WTC11 (cell line): ENCODE measurements around the gene DTX1. TPM values are rescaled to one million over a fixed set of nuclear protein-coding genes. Genes with fewer than 3 reads are reported as not detected.

Experiments used
- ATAC-seq: fragments of 200-7000 bp; cut with Tn5 transposase; 2 replicates; pipeline ENCODE4 v1.10.0; 2021; ENCODE audit warnings: mild to moderate bottlenecking, moderate library complexity
- CTCF ChIA-PET: fragments of 300-600 bp; sonication (Branson Sonifier 250); formaldehyde crosslinking; loops from one replicate; lab custom pipeline; 2021; ENCODE audit warnings: antibody characterized with exemption; lab: Charles Lee
- POLR2A ChIA-PET: fragments of 350-600 bp; sonication (Branson Sonifier 250); formaldehyde crosslinking; loops from one replicate; lab custom pipeline; 2021; ENCODE audit warnings: antibody characterized with exemption; lab: Charles Lee
- DNase-seq: peaks from one replicate; pipeline ENCODE4 v3.0.0; 2021; ENCODE audit warnings: low spot score
- H3K27ac Mint-ChIP-seq: 2 replicates; pipeline ENCODE4 v1.8.0; 2021; ENCODE audit warnings: mixed read lengths
- H3K27me3 Mint-ChIP-seq: 2 replicates; pipeline ENCODE4 v1.8.0; 2021; ENCODE audit warnings: low read depth, mild to moderate bottlenecking, moderate library complexity, mixed read lengths
- H3K36me3 Mint-ChIP-seq: 2 replicates; pipeline ENCODE4 v1.8.0; 2021; ENCODE audit warnings: mixed read lengths
- H3K4me1 Mint-ChIP-seq: 2 replicates; pipeline ENCODE4 v1.8.0; 2022; ENCODE audit warnings: mixed read lengths
- H3K4me3 Mint-ChIP-seq: 2 replicates; pipeline ENCODE4 v1.8.0; 2021; ENCODE audit warnings: mild to moderate bottlenecking, moderate library complexity, mixed read lengths
- H3K9me3 Mint-ChIP-seq: 2 replicates; pipeline ENCODE4 v1.8.0; 2021; ENCODE audit warnings: mixed read lengths
- ATF6 ChIP-seq: sonication (generic); formaldehyde crosslinking; IDR thresholded peaks from 2 replicates; pipeline ENCODE4 v1.8.1; 2023; ENCODE audit warnings: mild to moderate bottlenecking, missing genetic modification reagents
- E2F1 ChIP-seq: sonication (generic); formaldehyde crosslinking; IDR thresholded peaks from 2 replicates; pipeline ENCODE4 v1.8.0; 2022; ENCODE audit warnings: mild to moderate bottlenecking, missing genetic modification reagents
- E2F5 ChIP-seq: sonication (generic); formaldehyde crosslinking; IDR thresholded peaks from 2 replicates; pipeline ENCODE4 v1.8.1; 2022; ENCODE audit warnings: mild to moderate bottlenecking, moderate library complexity, missing genetic modification reagents
- ETV6 ChIP-seq: sonication (generic); formaldehyde crosslinking; IDR thresholded peaks from 2 replicates; pipeline ENCODE4 v1.8.1; 2022; ENCODE audit warnings: mild to moderate bottlenecking, missing genetic modification reagents
- GABPB1 ChIP-seq: sonication (generic); formaldehyde crosslinking; IDR thresholded peaks from 2 replicates; pipeline ENCODE4 v1.8.1; 2023; ENCODE audit warnings: mild to moderate bottlenecking, missing genetic modification reagents
- GTF2I ChIP-seq: fragments of 250-450 bp; sonication (Bioruptor Pico); conservative IDR thresholded peaks from 2 replicates; pipeline ENCODE4 v1.4.0; 2021; ENCODE audit warnings: mild to moderate bottlenecking
- IRF1 ChIP-seq: sonication (generic); formaldehyde crosslinking; IDR thresholded peaks from 2 replicates; pipeline ENCODE4 v1.8.0; 2023; ENCODE audit warnings: missing genetic modification reagents
- MYBL2 ChIP-seq: sonication (generic); formaldehyde crosslinking; IDR thresholded peaks from 2 replicates; pipeline ENCODE4 v1.8.1; 2023; ENCODE audit warnings: mild to moderate bottlenecking, moderate library complexity, missing genetic modification reagents
- NFYB ChIP-seq: sonication (generic); formaldehyde crosslinking; conservative IDR thresholded peaks from 2 replicates; pipeline ENCODE4 v1.8.0; 2022; ENCODE audit warnings: low read depth, missing genetic modification reagents
- OVOL2 ChIP-seq: fragments of 250-450 bp; sonication (Bioruptor Pico); IDR thresholded peaks from 2 replicates; pipeline ENCODE4 v1.9.0; 2021; ENCODE audit warnings: mild to moderate bottlenecking, borderline replicate concordance
- TCF7 ChIP-seq: sonication (generic); formaldehyde crosslinking; IDR thresholded peaks from 2 replicates; pipeline ENCODE4 v1.8.0; 2022; ENCODE audit warnings: mild to moderate bottlenecking, low read depth, missing genetic modification reagents, moderate library complexity
- ZBTB21 ChIP-seq: sonication (generic); formaldehyde crosslinking; IDR thresholded peaks from 2 replicates; pipeline ENCODE4 v1.8.1; 2023; ENCODE audit warnings: mild to moderate bottlenecking, missing genetic modification reagents, borderline replicate concordance
- ZNF281 ChIP-seq: sonication (generic); formaldehyde crosslinking; IDR thresholded peaks from 2 replicates; pipeline ENCODE4 v1.8.0; 2023; ENCODE audit warnings: mild to moderate bottlenecking, missing genetic modification reagents
- ZNF425 ChIP-seq: fragments of 250-450 bp; sonication (Bioruptor Pico); conservative IDR thresholded peaks from 2 replicates; pipeline ENCODE4 v1.9.0; 2021; ENCODE audit warnings: mild to moderate bottlenecking
- ZNF671 ChIP-seq: fragments of 250-450 bp; sonication (Bioruptor Pico); IDR thresholded peaks from 2 replicates; pipeline ENCODE4 v1.8.0; 2021; ENCODE audit warnings: mild to moderate bottlenecking
- total RNA-seq: library from RNA; stranded (reverse); gene quantifications from 3 replicates; pipeline ENCODE4 v1.2.3, GENCODE V29; 2021
- TF ChIP-seq, protein P1 (sequence below): sonication (generic); formaldehyde crosslinking; IDR thresholded peaks from 2 replicates; pipeline ENCODE4 v1.8.0; 2022; ENCODE audit warnings: mild to moderate bottlenecking, missing genetic modification reagents
- TF ChIP-seq, protein P2 (sequence below): sonication (generic); formaldehyde crosslinking; IDR thresholded peaks from 2 replicates; pipeline ENCODE4 v1.8.1; 2023; ENCODE audit warnings: mild to moderate bottlenecking, missing genetic modification reagents, moderate library complexity
- TF ChIP-seq, protein P3 (sequence below): sonication (generic); formaldehyde crosslinking; IDR thresholded peaks from 2 replicates; pipeline ENCODE4 v1.8.1; 2022; ENCODE audit warnings: low read depth, mild to moderate bottlenecking, moderate library complexity, missing genetic modification reagents, borderline replicate concordance

Gene DTX1
- total RNA-seq, 1 experiment from 2014 or later: 6.2 TPM

- ChIA-PET POLR2A (interaction anchor here (1.4 kb wide), 1 partner anchor 30 kb away, joined by 3 read pairs; no protein-coding TSS in a partner anchor), CTCF (interaction anchor here (0.5 to 3.0 kb wide), 19 partner anchors 8 to 950 kb away, joined by 3 to 13 read pairs (median 4); partner anchors contain the start of genes CFAP73 and RASAL1)
- Mint-ChIP-seq H3K4me1 (peaks cover 9% of the 10 kb centered on the region), H3K4me3 (0 out of 2 replicates have a peak overlapping the region, but pooled peaks have one; percentile 3), H3K27ac (no peak overlapping the region), H3K9me3 (no peaks in the 10 kb centered on the region), H3K36me3 (no peaks in the 10 kb centered on the region), H3K27me3 (no peaks in the 10 kb centered on the region)
- TF ChIP-seq NFYB (CRISPR knock-in tag): peak; percentile 45
- TF ChIP-seq MYBL2 (CRISPR knock-in tag): no peak
- TF ChIP-seq, protein P1, sequence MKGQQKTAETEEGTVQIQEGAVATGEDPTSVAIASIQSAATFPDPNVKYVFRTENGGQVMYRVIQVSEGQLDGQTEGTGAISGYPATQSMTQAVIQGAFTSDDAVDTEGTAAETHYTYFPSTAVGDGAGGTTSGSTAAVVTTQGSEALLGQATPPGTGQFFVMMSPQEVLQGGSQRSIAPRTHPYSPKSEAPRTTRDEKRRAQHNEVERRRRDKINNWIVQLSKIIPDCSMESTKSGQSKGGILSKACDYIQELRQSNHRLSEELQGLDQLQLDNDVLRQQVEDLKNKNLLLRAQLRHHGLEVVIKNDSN (CRISPR knock-in tag): no peak
- TF ChIP-seq ZBTB21 (CRISPR knock-in tag): 0 out of 2 replicates have a peak, but pooled peaks have one; percentile 15
- no peak for TF ChIP-seq TCF7 (CRISPR knock-in tag)
- TF ChIP-seq, protein P2, sequence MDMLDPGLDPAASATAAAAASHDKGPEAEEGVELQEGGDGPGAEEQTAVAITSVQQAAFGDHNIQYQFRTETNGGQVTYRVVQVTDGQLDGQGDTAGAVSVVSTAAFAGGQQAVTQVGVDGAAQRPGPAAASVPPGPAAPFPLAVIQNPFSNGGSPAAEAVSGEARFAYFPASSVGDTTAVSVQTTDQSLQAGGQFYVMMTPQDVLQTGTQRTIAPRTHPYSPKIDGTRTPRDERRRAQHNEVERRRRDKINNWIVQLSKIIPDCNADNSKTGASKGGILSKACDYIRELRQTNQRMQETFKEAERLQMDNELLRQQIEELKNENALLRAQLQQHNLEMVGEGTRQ (CRISPR knock-in tag): no peak
- no peak for TF ChIP-seq IRF1 (CRISPR knock-in tag)
- TF ChIP-seq ZNF425 (CRISPR knock-in tag): no peak
- TF ChIP-seq OVOL2 (CRISPR knock-in tag): no peak
- no peak for TF ChIP-seq ETV6 (CRISPR knock-in tag)
- ATAC-seq: 0 out of 2 replicates have a peak, but pooled peaks have one; percentile 4
- peak; percentile 46 for DNase-seq
These were observed 41.3 kb downstream of the DTX1 start for GRCh38 chr12:113097716-113098440.

- H3K9me3 Mint-ChIP-seq: no peaks in the 10 kb centered on the region
- ChIA-PET POLR2A (no interaction called here), CTCF (interaction anchor here (0.7 to 3.0 kb wide), 12 partner anchors 9 to 92 kb away, joined by 3 to 13 read pairs (median 5); partner anchors contain the start of gene CFAP73)
- peaks cover 9% of the 10 kb centered on the region for H3K4me1 Mint-ChIP-seq
- peak; percentile 91 for DNase-seq
- H3K36me3 Mint-ChIP-seq: no peaks in the 10 kb centered on the region
- peak overlapping the region; percentile 95 for H3K27ac Mint-ChIP-seq
- no peaks in the 10 kb centered on the region for H3K27me3 Mint-ChIP-seq
- peak; percentile 91 for ATAC-seq
- no peak overlapping the region for H3K4me3 Mint-ChIP-seq
- TF ChIP-seq ZNF281 (CRISPR knock-in tag) (no peak), GTF2I (CRISPR knock-in tag) (peak; percentile 97), GABPB1 (CRISPR knock-in tag) (no peak), E2F1 (no peak), E2F5 (CRISPR knock-in tag) (no peak), ATF6 (CRISPR knock-in tag) (no peak), ZNF671 (CRISPR knock-in tag) (no peak)
- TF ChIP-seq, protein P3, sequence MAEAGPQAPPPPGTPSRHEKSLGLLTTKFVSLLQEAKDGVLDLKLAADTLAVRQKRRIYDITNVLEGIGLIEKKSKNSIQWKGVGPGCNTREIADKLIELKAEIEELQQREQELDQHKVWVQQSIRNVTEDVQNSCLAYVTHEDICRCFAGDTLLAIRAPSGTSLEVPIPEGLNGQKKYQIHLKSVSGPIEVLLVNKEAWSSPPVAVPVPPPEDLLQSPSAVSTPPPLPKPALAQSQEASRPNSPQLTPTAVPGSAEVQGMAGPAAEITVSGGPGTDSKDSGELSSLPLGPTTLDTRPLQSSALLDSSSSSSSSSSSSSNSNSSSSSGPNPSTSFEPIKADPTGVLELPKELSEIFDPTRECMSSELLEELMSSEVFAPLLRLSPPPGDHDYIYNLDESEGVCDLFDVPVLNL: no peak
These were observed 42.0 kb downstream of the DTX1 start for GRCh38 chr12:113098441-113099028.
